ENCODE measurements around the gene MDH1B.

DNA sequence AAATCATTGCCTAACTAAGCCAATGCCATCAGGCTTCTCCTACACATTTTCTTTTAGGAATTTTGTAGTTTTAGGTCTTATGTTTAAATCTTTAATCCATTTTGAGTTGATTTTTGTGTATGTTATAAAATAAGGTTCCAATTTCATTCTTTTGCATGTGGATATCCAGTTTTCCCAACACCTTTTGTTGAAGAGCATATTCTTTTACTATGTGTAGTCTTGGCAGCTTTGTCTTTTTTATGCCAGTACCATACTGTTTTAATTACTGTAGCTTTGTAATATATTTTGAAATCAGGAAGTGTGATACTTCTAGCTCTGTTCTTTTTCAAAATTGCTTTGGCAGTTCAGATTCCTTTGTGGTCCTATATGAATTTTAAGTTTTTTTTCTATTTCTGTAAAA is 11.3 kb upstream of the MDH1B start:
- TF ChIP-seq CTCF (IDR thresholded peaks at IDR 0.05; ENCODE audit: insufficient read depth, low read length) (no peak), POLR2AphosphoS5 (IDR thresholded peaks at IDR 0.05; ENCODE audit: low read depth) (no peak), REST (IDR thresholded peaks at IDR 0.05; ENCODE audit: insufficient replicate concordance, low read depth) (no peak), SPI1 (IDR thresholded peaks at IDR 0.05; ENCODE audit: borderline replicate concordance, low read depth) (no peak)
